Heart left ventricle (tissue), 16 donors: ENCODE measurements around the gene MYBL2. TPM values are rescaled to one million over a fixed set of nuclear protein-coding genes. Genes with fewer than 3 reads are reported as not detected.
A peak's percentile ranks its signal among the peaks of the same experiment; 100 is the strongest.

Source experiments
- ATAC-seq, 4 donors: fragments of 200-7000 bp; cut with Tn5 transposase; one replicate each; pipeline ENCODE4 v1.9.1; 2020 to 2022; ENCODE audit warnings: moderate library complexity in 4 of 4, mild to moderate bottlenecking in 3 of 4, moderate number of reproducible peaks in 1 of 4
- DNase-seq, 5 donors: peaks; one replicate each; pipeline ENCODE4 v3.0.0-alpha.2; 2020
- H3K27ac ChIP-seq, 12 donors: fragments of 200-600 bp; sonication (generic) in 4 of 12; one replicate each; pipeline versions ENCODE4 v1.5.0 to v1.8.0; 2016 to 2022; ENCODE audit warnings: mild to moderate bottlenecking in 2 of 12
- H3K27me3 ChIP-seq, 9 donors: fragments of 200-600 bp; sonication (generic) in 2 of 9; one replicate each; pipeline versions ENCODE4 v1.5.1 to v1.8.0; 2016 to 2022; ENCODE audit warnings: mild to moderate bottlenecking in 3 of 9
- H3K36me3 ChIP-seq, 9 donors: fragments of 200-600 bp; sonication (generic) in 2 of 9; one replicate each; pipeline versions ENCODE4 v1.5.0 to v1.8.0; 2018 to 2022; ENCODE audit warnings: mild to moderate bottlenecking in 2 of 9
- H3K4me1 ChIP-seq, 12 donors: fragments of 200-600 bp; sonication (generic) in 4 of 12; one replicate each; pipeline versions ENCODE4 v1.5.0 to v1.8.0; 2016 to 2022; ENCODE audit warnings: mild to moderate bottlenecking in 3 of 12
- H3K4me3 ChIP-seq, 12 donors: fragments of 200-600 bp; sonication (generic) in 4 of 12; one replicate each; pipeline versions ENCODE4 v1.5.0 to v1.8.0; 2017 to 2022; ENCODE audit warnings: mild to moderate bottlenecking in 9 of 12, moderate library complexity in 4 of 12
- H3K9me3 ChIP-seq, 12 donors: fragments of 200-600 bp; sonication (generic) in 4 of 12; one replicate each; pipeline versions ENCODE4 v1.5.0 to v1.8.0; 2016 to 2022; ENCODE audit warnings: mild to moderate bottlenecking in 1 of 12
- POLR2A ChIP-seq, 2 donors: fragments of 450-650 bp; IDR thresholded peaks; one replicate each; pipeline ENCODE4 v1.6.1; 2017; ENCODE audit warnings: antibody characterized with exemption in 2 of 2, mild to moderate bottlenecking in 2 of 2, moderate library complexity in 2 of 2
- WGBS, 4 donors: extraction: QIAGEN DNeasy Blood & Tissue Kit in 2 of 4; methylation state at CpG; one replicate each; pipeline versions ENCODE4 v1.1.5 to v1.1.7; 2013 to 2018; 5-methylcytosine and 5-hydroxymethylcytosine counted together
- intact Hi-C, 10 donors: fragments of 100-400 bp; cut with DNase I; formaldehyde crosslinking; loops; one replicate each; pipeline versions ENCODE4 v1.11.1 to v1.14.2; 2022
- polyA plus RNA-seq, 2 donors: library from polyadenylated mRNA; stranded (reverse); fragments of 200-250 nt; gene quantifications; one replicate each; pipeline ENCODE4 v1.2.3, GENCODE V29; 2013
- total RNA-seq, 9 donors: library from RNA; depleted of rRNA in 2 of 9; stranded (reverse); fragments of >200 nt in 2 of 9; fragmentation: NEBNext Ultra II Directional in 3 of 9; extraction: Animal tissue kit (Norgen Biotek cat#: 25700) in 3 of 9; gene quantifications; one replicate each; pipeline versions ENCODE4 v1.1.0 to v1.2.4, GENCODE V29; 2016 to 2023
- TF ChIP-seq, protein P1 (sequence below), 12 donors: fragments of 200-600 bp; sonication (generic) in 4 of 12; IDR thresholded peaks; one replicate each; pipeline versions ENCODE4 v1.5.0 to v1.8.0; 2018 to 2022; ENCODE audit warnings: antibody characterized with exemption in 12 of 12, mild to moderate bottlenecking in 5 of 12
- donor health status: ischemic (EF 13 %, LVEDD 7.1; RV severe dilation, severe dysfunction).
- donor health status: healthy with polysubstance abuse.
- donor health status: DM: no; HTN: yes; CAD: no.
- donor health status: DM: no; HTN: no; CAD: no.
- donor health status: ischemic (EF 25% LVEDD 6.9; RV normal size, moderate dysfunction).
- donor health status: ischemic (EF 25% LVEDD 5.7; RV mildly dilated, moderate dysfunction).
- donor health status: healthy.
- donor health status: DM: yes; HTN: yes; CAD: no.
- donor health status: ischemic (EF 35%, LVEDD 5.7; RV mildly dilated, moderate dysfunction).
- donor health status: nonischemic (EF 11% LVEDD 7.7; RV severe dilation, severe dysfunction).
- donor health status: DM: yes; HTN: yes; CAD: no.
- donor health status: PGD.
- donor health status: ischemic (EF 29% LVEDD 5.4; RV normal size, mild dysfunction).
- donor health status: nonischemic (EF 23%, LVEDD 6.1; RV moderate dilation, normal function).

MYBL2 gene
- total and polyA plus RNA-seq, 11 donors = 0.07 to 7.9 (median 0.17) TPM; not detected in 2

DNA sequence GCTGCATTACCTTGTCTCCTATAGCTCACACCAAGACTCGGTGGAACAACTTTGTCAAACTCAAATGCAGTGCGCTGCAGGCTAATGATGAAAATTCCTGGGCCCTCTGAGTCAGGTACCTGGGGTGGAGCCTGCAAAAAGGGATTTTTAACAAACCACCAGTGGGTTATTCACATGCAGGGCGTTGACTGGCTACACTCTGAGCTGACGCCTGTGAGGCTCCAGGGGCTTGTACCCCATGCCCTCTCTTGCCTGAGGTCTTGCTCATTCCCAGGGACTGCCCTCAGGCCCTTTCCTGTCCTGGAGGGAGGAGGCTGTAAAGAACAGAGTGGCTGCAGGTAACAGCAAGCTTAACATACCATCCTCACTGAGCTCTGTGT is 50.7 kb downstream of the MYBL2 start:
- no peak for DNase-seq
- H3K27ac ChIP-seq = no peak overlapping the region
- TF ChIP-seq, protein P1, sequence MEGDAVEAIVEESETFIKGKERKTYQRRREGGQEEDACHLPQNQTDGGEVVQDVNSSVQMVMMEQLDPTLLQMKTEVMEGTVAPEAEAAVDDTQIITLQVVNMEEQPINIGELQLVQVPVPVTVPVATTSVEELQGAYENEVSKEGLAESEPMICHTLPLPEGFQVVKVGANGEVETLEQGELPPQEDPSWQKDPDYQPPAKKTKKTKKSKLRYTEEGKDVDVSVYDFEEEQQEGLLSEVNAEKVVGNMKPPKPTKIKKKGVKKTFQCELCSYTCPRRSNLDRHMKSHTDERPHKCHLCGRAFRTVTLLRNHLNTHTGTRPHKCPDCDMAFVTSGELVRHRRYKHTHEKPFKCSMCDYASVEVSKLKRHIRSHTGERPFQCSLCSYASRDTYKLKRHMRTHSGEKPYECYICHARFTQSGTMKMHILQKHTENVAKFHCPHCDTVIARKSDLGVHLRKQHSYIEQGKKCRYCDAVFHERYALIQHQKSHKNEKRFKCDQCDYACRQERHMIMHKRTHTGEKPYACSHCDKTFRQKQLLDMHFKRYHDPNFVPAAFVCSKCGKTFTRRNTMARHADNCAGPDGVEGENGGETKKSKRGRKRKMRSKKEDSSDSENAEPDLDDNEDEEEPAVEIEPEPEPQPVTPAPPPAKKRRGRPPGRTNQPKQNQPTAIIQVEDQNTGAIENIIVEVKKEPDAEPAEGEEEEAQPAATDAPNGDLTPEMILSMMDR (IDR thresholded peaks at IDR 0.05) = no peak
- no peak for TF ChIP-seq POLR2A (IDR thresholded peaks at IDR 0.05)
- H3K4me1 ChIP-seq = no peaks in the 10 kb centered on the region
- 93 to 97% (median 94%) methylated on average over 4 of the region's 4 CpGs for WGBS, 4 donors
- H3K4me3 ChIP-seq = no peak overlapping the region
- no peaks in the 10 kb centered on the region for H3K27me3 ChIP-seq
- intact Hi-C loops = no loop called here
- H3K36me3 ChIP-seq = no peaks in the 10 kb centered on the region
- ATAC-seq = no peak
- peaks cover 0 to 2% (median 0%) of the 10 kb centered on the region in 12 donors for H3K9me3 ChIP-seq

DNA sequence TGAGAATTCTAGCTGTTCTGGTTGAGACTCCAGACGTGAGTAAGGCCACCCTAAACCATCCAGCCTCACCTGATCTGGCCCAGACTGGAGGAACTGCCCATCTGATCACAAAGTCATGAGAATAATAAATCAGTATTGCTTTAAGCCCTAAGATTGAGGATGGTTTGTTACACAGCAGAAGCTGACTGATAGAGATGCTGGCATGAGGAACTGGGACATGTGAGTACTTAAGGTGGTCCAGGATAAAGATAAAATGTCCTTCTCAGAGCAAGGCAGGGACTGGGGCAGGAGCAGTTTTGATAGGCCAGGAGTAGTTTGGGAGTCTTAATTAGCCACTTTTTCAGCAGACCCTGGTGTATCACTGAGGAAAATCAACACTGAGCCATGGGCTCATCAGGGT is 53.1 kb downstream of the MYBL2 start:
- peaks cover 0 to 2% (median 0%) of the 10 kb centered on the region in 12 donors for H3K9me3 ChIP-seq
- no peak overlapping the region for H3K27ac ChIP-seq
- 75 to 86% (median 80%) methylated on average over 1 of the region's 1 CpG for WGBS, 4 donors
- H3K4me3 ChIP-seq = no peak overlapping the region
- DNase-seq (no peak), ATAC-seq (no peak)
- H3K27me3 ChIP-seq = no peaks in the 10 kb centered on the region
- intact Hi-C loops = no loop called here
- no peaks in the 10 kb centered on the region for H3K4me1 ChIP-seq
- no peaks in the 10 kb centered on the region for H3K36me3 ChIP-seq
- TF ChIP-seq, protein P1 (IDR thresholded peaks at IDR 0.05) = no peak
- TF ChIP-seq POLR2A (IDR thresholded peaks at IDR 0.05) = no peak

DNA sequence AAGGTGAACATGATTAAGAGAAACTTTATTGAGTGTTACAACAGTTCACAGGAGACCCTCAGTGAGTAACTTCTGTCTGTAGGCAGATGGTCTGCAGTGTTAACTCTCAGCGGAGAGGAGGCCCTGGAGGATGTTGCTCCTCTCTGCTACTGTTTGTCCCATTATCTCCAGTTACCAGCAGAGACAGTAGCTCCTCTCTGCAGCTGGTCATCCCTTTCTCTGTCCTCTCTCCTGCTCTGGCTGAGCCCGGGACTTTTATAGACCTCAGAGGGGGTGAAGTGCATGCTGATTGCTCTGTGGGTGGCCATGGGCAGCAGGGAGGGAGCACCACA is 54.1 kb downstream of the MYBL2 start:
- Histone ChIP-seq H3K9me3 (peaks cover 0 to 2% (median 0%) of the 10 kb centered on the region in 12 donors), H3K27me3 (no peaks in the 10 kb centered on the region), H3K4me3 (no peak overlapping the region), H3K4me1 (no peaks in the 10 kb centered on the region), H3K27ac (no peak overlapping the region), H3K36me3 (no peaks in the 10 kb centered on the region)
- 0 to 15% (median 15%) methylated on average over 2 of the region's 2 CpGs for WGBS, 4 donors
- DNase-seq (no peak), ATAC-seq (no peak)
- intact Hi-C loops = no loop called here
- TF ChIP-seq, protein P1 (IDR thresholded peaks at IDR 0.05) = no peak
- TF ChIP-seq POLR2A (IDR thresholded peaks at IDR 0.05) = no peak

DNA sequence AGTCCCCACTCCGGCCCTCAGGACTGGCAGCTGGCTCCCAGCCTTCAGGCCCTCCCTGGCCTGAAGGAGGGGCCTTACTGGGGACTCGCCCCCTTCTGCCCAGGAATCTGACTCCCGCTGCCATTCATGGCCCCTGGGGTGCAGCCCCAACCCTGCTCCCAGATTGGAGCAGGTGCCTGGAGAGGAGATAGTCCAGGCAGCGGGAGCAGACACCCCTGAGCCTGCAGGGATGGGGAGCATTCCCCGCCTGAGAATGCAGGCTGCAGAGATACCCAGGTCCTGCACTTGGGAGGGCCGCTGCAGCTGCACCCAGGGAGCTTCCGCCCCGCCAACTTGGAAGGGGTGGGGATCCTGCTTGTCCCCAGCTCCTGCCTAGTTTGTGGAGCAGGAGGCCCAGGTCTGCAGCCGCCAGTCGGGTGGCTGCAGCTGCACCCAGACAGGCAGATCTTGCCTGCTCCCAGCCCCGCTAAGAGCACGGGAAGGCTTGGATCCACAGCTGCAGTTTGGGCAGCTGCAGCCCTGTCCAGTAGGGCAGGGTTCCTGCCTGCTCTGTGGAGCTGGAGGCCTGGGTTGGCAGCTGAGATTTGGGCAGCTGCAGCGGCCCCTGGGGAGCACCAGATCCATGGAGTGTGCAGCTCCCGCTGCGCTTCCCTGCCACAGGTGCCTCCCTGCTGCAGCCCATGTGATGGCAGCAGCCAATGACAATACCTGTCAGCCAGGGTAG is 54.7 kb downstream of the MYBL2 start:
- DNase-seq = no peak
- no peaks in the 10 kb centered on the region for H3K27me3 ChIP-seq
- H3K9me3 ChIP-seq = peaks cover 0 to 2% (median 0%) of the 10 kb centered on the region in 12 donors
- no peak overlapping the region for H3K4me3 ChIP-seq
- no peaks in the 10 kb centered on the region for H3K4me1 ChIP-seq
- 12 to 37% (median 33%) methylated on average over 3 to 15 of the region's 15 CpGs for WGBS, 4 donors
- H3K27ac ChIP-seq = no peak overlapping the region
- intact Hi-C loops = no loop called here
- ATAC-seq = peak in 2 of 4 donors; percentile 37 to 50
- no peaks in the 10 kb centered on the region for H3K36me3 ChIP-seq
- TF ChIP-seq POLR2A (IDR thresholded peaks at IDR 0.05) = no peak
- TF ChIP-seq, protein P1 (IDR thresholded peaks at IDR 0.05) = no peak
